Measurements from ENCODE around the gene C14orf119.

Gene C14orf119

GRCh38 chr14:23056145-23056955 lies 39.0 kb upstream of the C14orf119 start:
- H3K36me3 Mint-ChIP-seq (ENCODE audit: low read depth) = peaks cover 33% of the 10 kb centered on the region
- peak overlapping the region; percentile 28 for H3K27ac Mint-ChIP-seq
- H3K4me3 Mint-ChIP-seq = peak overlapping the region; percentile 76
- intact Hi-C loops (cut with micrococcal nuclease) = no loop called here
- peaks cover 22% of the 10 kb centered on the region for H3K27me3 Mint-ChIP-seq
- H3K9me3 Mint-ChIP-seq = no peaks in the 10 kb centered on the region
- H3K4me1 Mint-ChIP-seq (ENCODE audit: low read depth) = peaks cover 30% of the 10 kb centered on the region

GRCh38 chr14:23056956-23057756 lies 38.1 kb upstream of the C14orf119 start, which contains the start of gene CDH24:
Gene CDH24, minus strand, starts transcription at chr14:23057520. Its CDS starts 1,787 bp downstream, at chr14:23055733.
- Mint-ChIP-seq H3K9me3 (no peaks in the 10 kb centered on the region), H3K27ac (peak within 1 kb of the TSS; percentile 28)

GRCh38 chr14:23057757-23058653 lies 37.3 kb upstream of the C14orf119 start:
- H3K36me3 Mint-ChIP-seq (ENCODE audit: low read depth) = peaks cover 50% of the 10 kb centered on the region
- no peak overlapping the region for H3K27ac Mint-ChIP-seq
- peak overlapping the region; percentile 78 for H3K4me3 Mint-ChIP-seq
- peaks cover 20% of the 10 kb centered on the region for H3K27me3 Mint-ChIP-seq
- intact Hi-C loops (cut with micrococcal nuclease) = loop anchor here (1.0 kb wide), 1 partner anchor 72 kb away; no protein-coding TSS in a partner anchor
- peaks cover 30% of the 10 kb centered on the region for H3K4me1 Mint-ChIP-seq (ENCODE audit: low read depth)
- H3K9me3 Mint-ChIP-seq = no peaks in the 10 kb centered on the region

More at GRCh38 chr14:23056956-23057756, 38.1 kb upstream of the C14orf119 start, which contains the start of gene CDH24:
- Mint-ChIP-seq H3K4me3 (peak within 1 kb of the TSS; percentile 78), H3K4me1 (ENCODE audit: low read depth) (peaks cover 30% of the 10 kb centered on the region), H3K27me3 (peaks cover 22% of the 10 kb centered on the region), H3K36me3 (ENCODE audit: low read depth) (peaks cover 41% of the 10 kb centered on the region)
- intact Hi-C loops (cut with micrococcal nuclease) = no loop called here

GRCh38 chr14:23058654-23059504 lies 36.4 kb upstream of the C14orf119 start:
- Mint-ChIP-seq H3K9me3 (no peaks in the 10 kb centered on the region), H3K4me3 (no peak overlapping the region), H3K27me3 (peaks cover 20% of the 10 kb centered on the region), H3K4me1 (ENCODE audit: low read depth) (peaks cover 30% of the 10 kb centered on the region), H3K36me3 (ENCODE audit: low read depth) (peaks cover 58% of the 10 kb centered on the region), H3K27ac (no peak overlapping the region)
- intact Hi-C loops (cut with micrococcal nuclease) = loop anchor here (1.0 kb wide), 1 partner anchor 73 kb away; no protein-coding TSS in a partner anchor

- Mint-ChIP-seq H3K4me1 (ENCODE audit: low read depth) (peaks cover 34% of the 10 kb centered on the region), H3K27me3 (peaks cover 14% of the 10 kb centered on the region), H3K36me3 (ENCODE audit: low read depth) (peaks cover 76% of the 10 kb centered on the region), H3K9me3 (no peaks in the 10 kb centered on the region), H3K4me3 (no peak overlapping the region), H3K27ac (no peak overlapping the region)
- intact Hi-C loops (cut with micrococcal nuclease) = no loop called here
Observed at GRCh38 chr14:23060536-23061260, 34.6 kb upstream of the C14orf119 start.

GRCh38 chr14:23062002-23062401 lies 33.3 kb upstream of the C14orf119 start:
- intact Hi-C loops (cut with micrococcal nuclease) = no loop called here
- no peak overlapping the region for H3K4me3 Mint-ChIP-seq
- no peak overlapping the region for H3K27ac Mint-ChIP-seq
- H3K27me3 Mint-ChIP-seq = peaks cover 3% of the 10 kb centered on the region
- peaks cover 25% of the 10 kb centered on the region for H3K4me1 Mint-ChIP-seq (ENCODE audit: low read depth)
- no peaks in the 10 kb centered on the region for H3K9me3 Mint-ChIP-seq
- peaks cover 90% of the 10 kb centered on the region for H3K36me3 Mint-ChIP-seq (ENCODE audit: low read depth)

- intact Hi-C loops (cut with micrococcal nuclease) = no loop called here
- Mint-ChIP-seq H3K27ac (no peak overlapping the region), H3K4me3 (no peak overlapping the region), H3K27me3 (no peaks in the 10 kb centered on the region), H3K36me3 (ENCODE audit: low read depth) (peaks cover 100% of the 10 kb centered on the region), H3K9me3 (no peaks in the 10 kb centered on the region), H3K4me1 (ENCODE audit: low read depth) (peaks cover 20% of the 10 kb centered on the region)
Observed at GRCh38 chr14:23063601-23064000, 31.7 kb upstream of the C14orf119 start.

GRCh38 chr14:23066368-23066767 lies 28.9 kb upstream of the C14orf119 start:
- H3K4me3 Mint-ChIP-seq = no peak overlapping the region
- H3K27me3 Mint-ChIP-seq = no peaks in the 10 kb centered on the region
- intact Hi-C loops (cut with micrococcal nuclease) = no loop called here
- H3K9me3 Mint-ChIP-seq = no peaks in the 10 kb centered on the region
- peaks cover 100% of the 10 kb centered on the region for H3K36me3 Mint-ChIP-seq (ENCODE audit: low read depth)
- H3K4me1 Mint-ChIP-seq (ENCODE audit: low read depth) = peaks cover 41% of the 10 kb centered on the region
- H3K27ac Mint-ChIP-seq = no peak overlapping the region

- Mint-ChIP-seq H3K4me3 (no peak overlapping the region), H3K27me3 (no peaks in the 10 kb centered on the region), H3K4me1 (ENCODE audit: low read depth) (peaks cover 49% of the 10 kb centered on the region), H3K27ac (no peak overlapping the region), H3K36me3 (ENCODE audit: low read depth) (peaks cover 100% of the 10 kb centered on the region), H3K9me3 (no peaks in the 10 kb centered on the region)
- intact Hi-C loops (cut with micrococcal nuclease) = no loop called here
Observed at GRCh38 chr14:23066855-23067744, 28.2 kb upstream of the C14orf119 start.

- intact Hi-C loops (cut with micrococcal nuclease) = no loop called here
- Mint-ChIP-seq H3K9me3 (no peaks in the 10 kb centered on the region), H3K4me3 (no peak overlapping the region), H3K4me1 (ENCODE audit: low read depth) (peaks cover 58% of the 10 kb centered on the region), H3K27ac (no peak overlapping the region), H3K36me3 (ENCODE audit: low read depth) (peaks cover 100% of the 10 kb centered on the region), H3K27me3 (no peaks in the 10 kb centered on the region)
Observed at GRCh38 chr14:23067847-23068788, 27.2 kb upstream of the C14orf119 start.

All from dendritic cell treated with granulocyte-macrophage colony-stimulating factor and Interleukin-4, amounts not matched to agents 40 ng/mL and 50 ng/mL, for 4 days (primary cell).